ENCODE results near the gene THAP7. TPM values are rescaled to one million over a fixed set of nuclear protein-coding genes. Genes with fewer than 3 reads are reported as not detected.

Gene THAP7
- total RNA-seq, 1 donor from 2014 or later, result 31.5 TPM

- Mint-ChIP-seq H3K36me3 (ENCODE audit: low read depth) (no peaks in the 10 kb centered on the region), H3K4me1 (peaks cover 4% of the 10 kb centered on the region), H3K9me3 (no peaks in the 10 kb centered on the region), H3K27me3 (peaks cover 21% of the 10 kb centered on the region), H3K27ac (no peak within 1 kb of the TSS), H3K4me3 (no peak within 1 kb of the TSS)
- intact Hi-C loops (cut with micrococcal nuclease), result no loop called here
- DNase-seq, result no peak
These were observed 34.8 kb downstream of the THAP7 start, which contains the start of gene AIFM3 for GRCh38 chr22:20966883-20967696. Gene AIFM3, plus strand, starts transcription at chr22:20967255. Its CDS starts 690 bp downstream, at chr22:20967945.

GRCh38 chr22:20965888-20966855, 35.7 kb downstream of the THAP7 start:
- no peak for DNase-seq
- H3K4me3 Mint-ChIP-seq, result no peak overlapping the region
- H3K9me3 Mint-ChIP-seq, result no peaks in the 10 kb centered on the region
- H3K36me3 Mint-ChIP-seq (ENCODE audit: low read depth), result no peaks in the 10 kb centered on the region
- peaks cover 21% of the 10 kb centered on the region for H3K27me3 Mint-ChIP-seq
- intact Hi-C loops (cut with micrococcal nuclease), result no loop called here
- no peak overlapping the region for H3K27ac Mint-ChIP-seq
- peaks cover 10% of the 10 kb centered on the region for H3K4me1 Mint-ChIP-seq

DNA sequence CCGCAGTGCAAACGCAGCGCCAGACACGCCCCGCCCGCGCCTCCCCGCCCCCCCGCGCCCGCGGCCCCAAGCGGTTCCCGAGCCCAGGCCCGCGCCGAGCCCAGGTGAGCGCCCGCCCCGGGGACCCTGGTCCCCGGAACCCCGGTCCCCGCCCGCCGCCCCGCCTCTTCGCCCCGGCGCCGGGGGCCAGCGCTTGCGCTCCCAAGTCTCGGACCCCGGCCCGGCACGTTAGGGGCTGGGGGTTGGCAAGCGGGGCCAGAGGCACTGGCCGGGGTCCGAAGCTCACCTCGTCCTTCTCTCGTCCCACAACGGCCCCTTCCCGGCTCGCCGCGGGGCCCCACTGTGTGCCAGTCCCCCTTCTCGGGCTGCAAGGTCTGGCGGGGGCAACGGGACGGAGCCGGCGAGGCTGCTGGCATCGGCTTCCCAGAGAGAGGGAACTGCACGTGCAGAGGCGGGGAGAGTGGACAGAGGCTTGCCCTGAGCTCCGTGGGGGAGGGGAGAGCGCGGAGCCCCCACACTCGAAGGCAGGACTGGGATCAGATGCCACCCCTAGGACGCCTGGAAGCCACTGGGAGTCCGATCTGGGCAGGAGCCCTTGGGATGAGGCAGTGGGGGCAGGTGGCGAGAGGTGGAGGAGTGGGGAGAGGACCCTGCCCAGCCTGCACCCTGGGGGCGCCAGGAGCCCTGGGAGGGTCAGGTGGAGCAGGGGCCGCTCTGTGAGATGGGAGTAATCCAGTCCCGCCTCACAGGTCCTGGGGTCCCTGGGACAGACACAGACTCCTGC, 36.6 kb downstream of the THAP7 start:
- Mint-ChIP-seq H3K27ac (no peak overlapping the region), H3K36me3 (ENCODE audit: low read depth) (no peaks in the 10 kb centered on the region), H3K4me1 (peaks cover 10% of the 10 kb centered on the region), H3K9me3 (no peaks in the 10 kb centered on the region), H3K27me3 (peaks cover 25% of the 10 kb centered on the region), H3K4me3 (peak overlapping the region; percentile 40)
- no peak for DNase-seq
- intact Hi-C loops (cut with micrococcal nuclease), result no loop called here

GRCh38 chr22:20964799-20965103, 37.2 kb downstream of the THAP7 start:
- H3K4me1 Mint-ChIP-seq, result peaks cover 10% of the 10 kb centered on the region
- H3K27me3 Mint-ChIP-seq, result peaks cover 29% of the 10 kb centered on the region
- DNase-seq, result no peak
- intact Hi-C loops (cut with micrococcal nuclease), result loop anchor here (5.0 kb wide), 1 partner anchor 38 kb away; the partner anchor contains the start of gene THAP7
- no peaks in the 10 kb centered on the region for H3K9me3 Mint-ChIP-seq
- peak overlapping the region; percentile 46 for H3K4me3 Mint-ChIP-seq
- no peak overlapping the region for H3K27ac Mint-ChIP-seq
- no peaks in the 10 kb centered on the region for H3K36me3 Mint-ChIP-seq (ENCODE audit: low read depth)

DNA sequence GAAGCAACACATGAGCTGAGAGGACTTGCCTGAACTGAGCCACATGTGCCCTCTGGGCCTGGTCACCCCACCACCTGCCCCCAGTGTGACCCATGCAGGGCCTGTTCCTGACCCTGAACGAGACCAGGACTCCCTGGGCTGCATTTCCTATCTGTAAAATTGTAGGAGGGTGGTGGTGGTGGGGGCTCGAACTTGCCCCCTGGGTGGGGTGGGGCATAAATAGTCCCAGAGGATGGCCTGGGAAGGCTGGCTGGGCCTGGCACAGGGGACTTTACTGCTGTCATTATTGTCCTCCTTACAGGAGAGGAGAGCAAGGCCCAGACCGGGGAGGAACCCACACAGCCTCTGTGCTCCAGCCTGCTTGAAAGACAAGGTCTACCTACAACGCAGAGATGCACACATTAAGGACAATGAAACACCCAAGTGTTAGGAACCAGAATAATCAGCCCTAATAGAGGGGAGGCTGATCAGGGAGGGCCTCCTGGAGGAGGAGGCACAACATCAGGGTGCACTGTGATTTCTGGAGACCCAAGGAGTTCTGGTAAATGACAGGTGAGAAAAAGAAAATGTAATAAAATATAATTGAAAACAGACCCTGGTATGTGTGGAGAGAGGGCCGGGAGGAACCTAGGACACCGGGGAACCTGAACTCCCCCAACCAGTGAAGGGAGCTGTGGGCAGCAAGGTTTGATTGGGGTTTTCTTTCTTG, 37.7 kb downstream of the THAP7 start:
- Mint-ChIP-seq H3K4me1 (peaks cover 10% of the 10 kb centered on the region), H3K4me3 (peak overlapping the region; percentile 46), H3K27ac (no peak overlapping the region), H3K36me3 (ENCODE audit: low read depth) (no peaks in the 10 kb centered on the region), H3K9me3 (no peaks in the 10 kb centered on the region), H3K27me3 (peaks cover 29% of the 10 kb centered on the region)
- no peak for DNase-seq
- intact Hi-C loops (cut with micrococcal nuclease), result loop anchor here (5.0 kb wide), 1 partner anchor 38 kb away; the partner anchor contains the start of gene THAP7

DNA sequence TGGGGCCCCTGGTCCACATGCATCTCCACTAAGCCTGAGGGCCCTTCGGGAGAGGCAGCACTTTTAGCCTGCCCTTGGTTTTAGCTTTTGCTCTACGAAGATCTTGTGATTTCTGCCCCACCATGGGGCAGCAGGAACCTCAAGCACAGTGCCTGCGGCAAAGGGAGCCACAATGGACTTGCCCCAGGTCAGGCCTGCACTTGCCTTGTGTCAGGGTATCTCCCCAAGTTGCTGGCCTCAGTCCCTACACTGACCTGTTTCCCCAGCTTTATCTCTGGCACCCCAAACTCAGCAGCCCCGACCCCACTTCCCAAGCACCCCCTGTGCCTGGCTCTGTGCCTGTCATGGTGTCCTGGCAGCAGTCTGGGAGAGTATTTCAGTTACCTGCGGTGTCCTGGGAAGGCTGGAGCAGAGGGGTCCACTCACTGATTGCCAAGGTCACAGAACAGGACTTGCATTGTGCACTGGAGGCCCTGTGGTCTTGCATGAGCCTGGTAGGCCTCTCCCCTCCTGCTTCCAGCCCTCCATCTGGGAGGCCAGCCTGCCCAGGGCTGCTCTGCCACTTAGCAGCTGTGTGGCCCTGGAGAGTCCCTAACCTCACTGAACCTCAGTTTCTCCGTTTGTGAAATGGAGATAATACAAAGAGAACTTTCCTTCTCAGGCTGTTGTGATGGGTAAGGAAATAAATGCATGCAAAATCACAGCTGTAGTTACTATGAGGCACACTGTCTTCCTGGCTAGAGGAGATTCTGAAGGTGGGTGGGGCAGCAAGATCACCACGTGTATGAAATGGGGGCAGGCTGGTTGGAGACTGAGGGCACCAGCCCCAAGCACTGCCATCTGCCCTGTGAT, 38.5 kb downstream of the THAP7 start:
- intact Hi-C loops (cut with micrococcal nuclease), result loop anchor here (5.0 kb wide), 1 partner anchor 39 kb away; the partner anchor contains the start of gene THAP7
- Mint-ChIP-seq H3K9me3 (no peaks in the 10 kb centered on the region), H3K27ac (no peak overlapping the region), H3K4me1 (peaks cover 10% of the 10 kb centered on the region), H3K36me3 (ENCODE audit: low read depth) (no peaks in the 10 kb centered on the region), H3K4me3 (no peak overlapping the region), H3K27me3 (peaks cover 30% of the 10 kb centered on the region)
- no peak for DNase-seq

- Mint-ChIP-seq H3K9me3 (no peaks in the 10 kb centered on the region), H3K27ac (no peak overlapping the region), H3K4me3 (no peak overlapping the region), H3K4me1 (peaks cover 13% of the 10 kb centered on the region), H3K27me3 (peaks cover 38% of the 10 kb centered on the region), H3K36me3 (ENCODE audit: low read depth) (no peaks in the 10 kb centered on the region)
- intact Hi-C loops (cut with micrococcal nuclease), result loop anchor here (5.0 kb wide), 1 partner anchor 40 kb away; the partner anchor contains the start of gene THAP7
- DNase-seq, result no peak
These were observed 39.4 kb downstream of the THAP7 start for GRCh38 chr22:20962491-20962945.

GRCh38 chr22:20960609-20961008, 41.3 kb downstream of the THAP7 start:
- H3K4me1 Mint-ChIP-seq, result peaks cover 16% of the 10 kb centered on the region
- H3K27ac Mint-ChIP-seq, result no peak overlapping the region
- intact Hi-C loops (cut with micrococcal nuclease), result loop anchor here (5.0 kb wide), 1 partner anchor 42 kb away; the partner anchor contains the start of gene THAP7
- no peaks in the 10 kb centered on the region for H3K36me3 Mint-ChIP-seq (ENCODE audit: low read depth)
- peaks cover 38% of the 10 kb centered on the region for H3K27me3 Mint-ChIP-seq
- no peak for DNase-seq
- H3K4me3 Mint-ChIP-seq, result no peak overlapping the region
- no peaks in the 10 kb centered on the region for H3K9me3 Mint-ChIP-seq

DNA sequence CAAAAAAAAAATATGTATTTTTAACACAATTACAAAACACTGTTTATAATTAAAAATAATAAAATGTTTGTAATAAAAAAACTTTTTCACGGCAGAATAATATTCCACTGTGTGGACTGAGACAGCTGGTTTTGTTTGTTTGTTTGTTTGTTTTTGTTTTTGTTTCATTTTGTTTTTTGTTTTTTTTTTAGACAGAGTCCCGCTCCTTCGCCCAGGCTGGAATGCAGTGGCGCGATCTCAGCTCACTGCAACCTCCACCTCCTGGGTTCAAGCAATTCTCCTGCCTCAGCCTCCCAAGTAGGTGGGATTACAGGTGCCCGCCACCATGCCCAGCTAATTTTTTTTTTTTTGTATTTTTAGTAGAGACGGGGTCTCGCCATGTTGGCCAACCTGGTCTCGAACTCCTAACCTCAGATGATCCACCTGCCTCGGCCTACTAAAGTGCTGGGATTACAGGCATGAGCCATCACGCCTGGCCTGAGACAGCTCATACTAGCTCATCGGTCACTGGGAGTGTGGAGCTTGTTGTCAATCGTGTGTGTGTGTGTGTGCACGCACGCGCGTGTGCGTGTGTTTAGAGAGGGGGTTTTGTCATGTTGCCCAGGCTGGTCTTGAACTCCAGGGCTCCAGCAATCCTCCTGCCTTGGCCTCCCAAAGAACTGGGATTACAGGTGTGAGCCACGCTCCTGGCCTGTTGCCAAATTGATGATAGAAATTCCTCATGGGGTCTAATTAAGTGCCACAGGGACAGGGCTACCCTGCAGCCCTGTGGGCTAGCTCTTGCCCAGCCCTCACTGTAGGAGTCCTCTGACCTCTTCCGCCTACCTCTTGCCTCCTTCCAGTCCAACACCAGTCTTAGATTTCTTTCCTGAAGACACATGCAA, 42.1 kb downstream of the THAP7 start:
- Mint-ChIP-seq H3K4me3 (no peak overlapping the region), H3K4me1 (peaks cover 16% of the 10 kb centered on the region), H3K9me3 (no peaks in the 10 kb centered on the region), H3K36me3 (ENCODE audit: low read depth) (no peaks in the 10 kb centered on the region), H3K27ac (no peak overlapping the region), H3K27me3 (peaks cover 36% of the 10 kb centered on the region)
- DNase-seq, result no peak
- intact Hi-C loops (cut with micrococcal nuclease), result loop anchor here (5.0 kb wide), 1 partner anchor 42 kb away; the partner anchor contains the start of gene THAP7

DNA sequence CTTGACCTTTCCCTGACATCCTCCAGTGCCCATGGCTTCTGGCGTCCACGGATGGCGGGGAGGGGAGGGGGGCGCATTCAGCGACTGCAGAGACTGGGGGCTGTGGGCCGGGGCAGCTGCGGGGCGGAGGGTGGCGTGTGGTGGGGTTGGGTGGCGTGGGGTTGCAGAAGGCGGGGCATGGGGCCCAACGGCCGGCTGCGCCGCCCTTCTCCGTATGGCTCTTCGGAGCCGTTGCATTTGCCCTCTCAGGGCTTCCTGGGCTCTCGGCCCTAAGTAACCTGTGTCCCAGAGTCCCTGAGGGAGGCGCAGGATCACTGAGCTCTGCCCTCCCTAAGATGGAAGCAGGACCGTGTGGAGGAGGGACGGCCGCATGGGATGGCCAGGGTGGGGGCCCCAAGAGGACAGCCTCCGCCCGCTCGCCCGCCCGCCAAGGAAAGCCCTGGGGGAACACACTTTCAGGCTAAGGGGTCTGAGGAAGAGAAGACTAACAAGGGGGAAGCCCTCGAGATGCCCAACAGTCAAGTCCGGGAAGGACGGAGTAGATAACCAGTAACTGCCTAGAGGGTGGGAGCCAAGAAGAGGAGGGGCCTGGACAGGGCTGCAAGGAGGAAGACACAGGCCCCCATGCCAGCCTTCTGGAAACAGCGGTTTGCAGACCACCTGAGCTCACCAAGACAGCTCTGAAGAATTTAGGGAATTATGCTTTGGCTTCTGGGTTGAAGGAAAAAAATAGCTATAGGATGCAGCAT, 44.1 kb downstream of the THAP7 start:
- intact Hi-C loops (cut with micrococcal nuclease), result no loop called here
- no peak for DNase-seq
- H3K9me3 Mint-ChIP-seq, result no peaks in the 10 kb centered on the region
- no peak overlapping the region for H3K27ac Mint-ChIP-seq
- peak overlapping the region; percentile 65 for H3K4me3 Mint-ChIP-seq
- peaks cover 23% of the 10 kb centered on the region for H3K27me3 Mint-ChIP-seq
- H3K4me1 Mint-ChIP-seq, result peaks cover 12% of the 10 kb centered on the region
- H3K36me3 Mint-ChIP-seq (ENCODE audit: low read depth), result peaks cover 11% of the 10 kb centered on the region
